Measurements from ENCODE around the gene KCNIP1.

KCNIP1 gene

DNA sequence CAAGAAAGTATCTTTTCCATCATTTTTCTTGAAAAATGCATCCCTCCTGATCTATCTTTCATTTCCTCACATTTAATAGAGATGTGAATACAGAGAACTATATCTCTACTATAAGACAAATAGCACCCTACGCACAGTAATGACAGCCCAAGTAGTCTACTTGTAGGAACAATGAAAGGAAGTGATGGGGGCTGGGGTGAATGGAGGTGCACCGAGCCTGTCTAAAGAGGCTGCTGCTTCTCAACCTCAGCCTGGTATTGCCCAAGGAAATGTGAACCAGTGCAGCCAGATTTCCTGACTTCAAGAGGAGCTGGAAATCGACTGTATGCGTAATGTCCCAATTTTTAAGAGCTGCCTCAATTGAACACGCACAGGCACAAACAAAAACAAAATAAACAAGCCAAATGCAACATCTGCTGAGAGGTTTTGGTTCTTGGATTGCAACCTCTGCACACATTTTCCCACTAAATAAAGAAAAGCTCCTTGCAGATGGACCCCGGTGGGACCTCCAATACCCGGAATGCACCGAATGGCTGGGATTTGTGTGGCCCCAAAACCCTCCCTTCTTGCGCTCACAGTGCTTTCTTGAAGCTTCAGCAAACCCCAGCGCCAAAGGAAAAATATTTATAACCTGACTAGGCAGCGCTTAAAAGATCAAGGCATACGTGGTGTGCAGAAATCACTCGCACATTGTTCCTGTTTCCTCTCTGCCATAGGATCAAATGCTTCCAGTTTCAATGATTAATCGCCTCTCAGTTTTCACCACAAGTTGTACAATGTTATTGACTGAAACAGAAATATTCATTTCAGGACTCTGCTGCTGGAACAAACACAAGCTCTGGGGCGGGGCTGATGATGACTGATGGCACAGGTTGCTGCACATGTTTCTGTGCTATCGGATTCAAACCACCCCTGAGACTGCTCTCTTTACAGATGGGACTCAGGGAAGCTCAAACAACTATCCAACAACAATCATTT, 68.3 kb downstream of the KCNIP1 start:
- no peak for DNase-seq

GRCh38 chr5:170573114-170573513, 69.3 kb downstream of the KCNIP1 start:
- TF ChIP-seq CTCF (IDR thresholded peaks at IDR 0.05; ENCODE audit: low read depth, low read length), result no peak
- Histone ChIP-seq H3K36me3 (no peaks in the 10 kb centered on the region), H3K9me3 (no peaks in the 10 kb centered on the region), H3K4me3 (ENCODE audit: low read depth, low read length) (no peak overlapping the region), H3K4me1 (no peaks in the 10 kb centered on the region), H3K27me3 (peaks cover 47% of the 10 kb centered on the region)
- DNase-seq, result no peak

More for the DNA sequence above, 68.3 kb downstream of the KCNIP1 start:
- Histone ChIP-seq H3K4me3 (ENCODE audit: low read depth, low read length) (no peak overlapping the region), H3K4me1 (no peaks in the 10 kb centered on the region), H3K36me3 (no peaks in the 10 kb centered on the region), H3K9me3 (no peaks in the 10 kb centered on the region), H3K27me3 (peaks cover 46% of the 10 kb centered on the region)
- TF ChIP-seq CTCF (IDR thresholded peaks at IDR 0.05; ENCODE audit: low read depth, low read length), result no peak

DNA sequence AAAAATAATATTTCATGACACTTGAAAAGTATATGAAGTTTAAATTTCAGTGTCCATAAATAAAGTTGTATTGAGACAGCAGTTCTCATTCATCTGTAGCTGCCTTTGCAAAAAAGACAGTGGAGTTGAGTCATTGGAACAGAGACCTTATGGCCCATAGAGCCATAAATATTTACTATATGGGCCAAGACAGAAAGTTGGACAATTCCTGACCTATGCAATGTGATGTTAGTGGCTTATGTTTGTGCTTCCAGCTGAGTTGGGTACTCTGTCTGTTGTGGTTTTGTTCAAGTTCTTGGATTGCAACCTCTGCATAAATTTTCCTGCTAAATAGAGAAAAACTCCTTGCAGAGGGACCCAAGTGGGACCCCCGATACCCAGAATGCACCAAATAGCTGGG, 69.8 kb downstream of the KCNIP1 start:
- no peaks in the 10 kb centered on the region for H3K9me3 ChIP-seq
- no peak overlapping the region for H3K4me3 ChIP-seq (ENCODE audit: low read depth, low read length)
- no peak for TF ChIP-seq CTCF (IDR thresholded peaks at IDR 0.05; ENCODE audit: low read depth, low read length)
- H3K36me3 ChIP-seq, result no peaks in the 10 kb centered on the region
- DNase-seq, result no peak
- peaks cover 47% of the 10 kb centered on the region for H3K27me3 ChIP-seq
- no peaks in the 10 kb centered on the region for H3K4me1 ChIP-seq

GRCh38 chr5:170576602-170577535, 73.0 kb downstream of the KCNIP1 start:
- Histone ChIP-seq H3K4me3 (ENCODE audit: low read depth, low read length) (no peak overlapping the region), H3K9me3 (no peaks in the 10 kb centered on the region), H3K4me1 (no peaks in the 10 kb centered on the region), H3K36me3 (no peaks in the 10 kb centered on the region), H3K27me3 (peaks cover 21% of the 10 kb centered on the region)
- no peak for DNase-seq
- TF ChIP-seq CTCF (IDR thresholded peaks at IDR 0.05; ENCODE audit: low read depth, low read length), result no peak

- DNase-seq, result no peak
- no peak overlapping the region for H3K4me3 ChIP-seq (ENCODE audit: low read depth, low read length)
- peaks cover 2% of the 10 kb centered on the region; the same call in 1 of the 2 replicates for H3K27me3 ChIP-seq
- H3K9me3 ChIP-seq, result no peaks in the 10 kb centered on the region
- H3K36me3 ChIP-seq, result no peaks in the 10 kb centered on the region
- no peaks in the 10 kb centered on the region for H3K4me1 ChIP-seq
- no peak for TF ChIP-seq CTCF (IDR thresholded peaks at IDR 0.05; ENCODE audit: low read depth, low read length)
Observed at GRCh38 chr5:170579601-170580000, 75.8 kb downstream of the KCNIP1 start.

Measured in BE2C (cell line).